T-helper 2 cell (primary cell): ENCODE results near the gene GGACT.

ENCODE experiments used
- DNase-seq, 5 experiments: peaks; one replicate each; pipeline versions ENCODE4 v3.0.0 to v3.0.0-alpha.2; 2012 to 2022

GGACT gene

DNA sequence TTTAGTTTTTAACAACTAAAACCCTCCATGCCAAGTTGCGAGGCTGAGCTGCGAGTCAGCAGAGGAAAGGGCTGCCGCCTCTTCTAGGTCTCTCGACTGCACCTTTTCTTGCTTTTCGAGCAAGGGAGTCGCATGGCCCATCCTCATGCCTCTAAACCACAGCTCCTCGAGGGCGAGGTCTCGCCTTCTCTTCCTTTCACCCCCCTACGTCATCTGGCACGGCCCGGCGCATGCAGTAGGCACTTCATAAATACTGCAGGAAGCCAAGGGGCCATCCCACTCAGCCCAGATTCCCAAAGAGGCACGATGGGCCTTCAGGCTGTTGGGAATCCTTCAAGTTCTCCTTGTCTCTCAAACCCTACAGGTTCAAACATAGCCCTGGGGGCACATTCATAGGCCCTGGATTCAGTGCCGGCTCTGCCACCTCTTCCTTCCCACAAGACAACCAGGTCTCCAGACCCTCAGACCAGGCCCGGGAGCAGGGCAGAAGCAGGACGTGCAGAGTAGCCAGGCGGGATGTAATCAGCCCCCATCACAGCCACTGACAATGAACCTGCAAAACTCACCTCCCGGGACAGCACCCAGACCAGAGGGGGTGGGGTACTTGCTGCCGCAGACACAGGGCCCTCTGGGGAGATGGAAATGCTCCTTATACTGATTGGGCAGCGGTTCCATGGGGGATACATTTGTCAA lies 41.7 kb downstream of the GGACT start:
- no peak for DNase-seq

DNA sequence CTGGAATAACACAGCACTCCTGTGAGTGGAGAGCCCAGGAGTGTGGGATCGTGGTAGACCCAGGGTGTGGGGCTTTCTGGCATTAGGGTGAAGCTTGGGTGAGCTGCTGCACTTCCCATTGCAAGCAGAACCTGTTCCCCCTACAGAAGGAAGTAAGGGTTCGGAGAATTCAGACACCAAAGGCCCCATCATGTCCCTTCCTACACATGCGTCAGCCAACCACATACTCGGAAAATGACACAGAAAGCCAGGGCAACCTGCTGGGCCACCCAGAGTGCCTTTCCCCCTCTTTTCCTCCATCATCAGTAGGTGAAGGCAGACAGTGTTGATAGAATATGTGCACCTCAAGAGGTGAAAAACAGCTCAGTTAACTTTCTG lies 42.9 kb downstream of the GGACT start:
- DNase-seq: no peak

DNA sequence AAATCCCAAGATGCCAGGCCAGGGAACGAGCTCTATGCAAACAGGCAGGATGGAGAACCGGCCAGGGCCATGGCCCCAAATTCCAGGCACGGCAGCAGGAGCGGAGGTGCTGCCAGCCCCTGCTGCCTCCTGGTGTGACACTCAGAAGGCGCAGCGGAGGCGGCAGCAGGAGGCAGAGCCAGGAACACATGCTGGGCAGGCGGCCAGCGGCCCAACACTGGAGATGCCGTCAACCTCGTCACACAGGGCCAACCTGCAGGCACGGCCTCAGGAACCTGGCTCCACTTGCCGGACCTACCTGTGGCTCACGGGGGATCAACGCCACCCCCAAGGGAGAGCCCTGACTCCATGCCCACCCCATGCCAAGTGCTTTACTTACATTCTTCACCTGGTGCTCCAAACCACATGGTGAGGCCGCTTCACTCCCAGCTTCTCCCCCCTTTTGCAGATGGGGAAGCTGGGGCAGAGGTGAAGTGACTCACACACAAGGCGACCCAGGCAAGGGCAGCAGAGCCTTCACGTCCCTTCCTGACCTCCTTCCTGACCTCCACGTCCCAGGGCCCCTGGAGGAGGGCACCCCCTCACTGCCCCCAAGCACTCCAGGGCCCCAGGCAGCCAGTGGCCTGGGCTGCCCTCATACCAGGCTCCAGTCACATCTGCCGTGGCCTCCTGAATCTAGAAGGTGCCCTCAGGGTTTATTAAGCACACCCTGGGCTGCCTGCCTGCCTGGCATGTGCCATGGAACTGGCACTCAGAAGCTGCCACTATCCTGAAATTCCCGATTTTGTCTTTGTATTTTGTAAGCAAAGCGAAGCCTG lies 43.5 kb downstream of the GGACT start:
- DNase-seq: no peak

DNA sequence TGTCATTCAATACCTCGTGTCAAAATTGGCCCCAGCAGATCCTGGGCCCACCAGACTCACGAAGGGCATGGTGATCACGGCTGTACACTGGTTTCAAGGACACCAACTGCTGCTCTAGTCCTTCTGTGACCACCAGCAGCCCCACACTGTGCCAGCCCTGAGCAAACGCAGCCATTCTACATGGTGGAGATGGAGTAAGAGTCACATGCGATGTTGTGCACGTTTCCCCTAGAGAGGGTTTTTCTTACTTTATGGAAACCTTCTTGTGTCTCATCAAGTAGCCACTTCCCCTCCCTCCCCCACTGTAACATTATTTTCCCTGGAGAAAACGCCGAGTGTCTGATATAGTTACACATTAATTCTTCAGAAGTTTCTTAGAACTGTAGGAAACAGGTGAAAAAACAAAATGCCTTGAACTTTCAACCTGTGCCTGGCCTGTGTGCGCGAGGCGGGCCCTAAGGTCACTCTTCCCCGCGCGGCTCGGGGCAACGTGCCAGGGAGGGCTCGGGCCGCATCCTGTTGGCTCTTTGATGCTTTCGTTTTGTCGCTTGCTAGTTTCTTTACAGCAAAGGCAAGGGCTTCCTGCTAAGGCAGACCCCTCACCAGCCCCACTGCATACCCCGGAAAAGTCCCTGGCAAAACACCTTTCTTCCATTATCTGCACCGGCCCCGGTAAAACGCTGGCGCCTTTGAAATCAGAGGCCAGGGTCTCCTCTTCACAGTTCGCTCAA lies 44.6 kb downstream of the GGACT start:
- no peak for DNase-seq

DNA sequence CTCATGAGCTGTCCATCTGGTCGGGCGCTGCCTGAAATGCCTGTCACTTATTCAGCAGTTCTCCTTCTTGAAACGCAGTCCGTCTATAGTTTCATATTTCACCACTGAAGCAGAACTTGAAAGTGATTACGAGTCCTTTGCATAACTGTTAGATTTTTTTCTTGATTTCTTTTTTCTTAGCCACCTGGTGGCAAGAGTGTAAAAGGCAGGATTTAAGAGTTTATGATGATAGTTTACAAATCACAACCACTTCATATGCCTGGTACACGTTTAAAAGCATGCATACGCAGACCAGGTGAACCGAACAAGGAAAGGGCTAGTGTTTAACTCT lies 45.8 kb downstream of the GGACT start:
- DNase-seq: peak in 1 of 5 experiments; percentile 79

DNA sequence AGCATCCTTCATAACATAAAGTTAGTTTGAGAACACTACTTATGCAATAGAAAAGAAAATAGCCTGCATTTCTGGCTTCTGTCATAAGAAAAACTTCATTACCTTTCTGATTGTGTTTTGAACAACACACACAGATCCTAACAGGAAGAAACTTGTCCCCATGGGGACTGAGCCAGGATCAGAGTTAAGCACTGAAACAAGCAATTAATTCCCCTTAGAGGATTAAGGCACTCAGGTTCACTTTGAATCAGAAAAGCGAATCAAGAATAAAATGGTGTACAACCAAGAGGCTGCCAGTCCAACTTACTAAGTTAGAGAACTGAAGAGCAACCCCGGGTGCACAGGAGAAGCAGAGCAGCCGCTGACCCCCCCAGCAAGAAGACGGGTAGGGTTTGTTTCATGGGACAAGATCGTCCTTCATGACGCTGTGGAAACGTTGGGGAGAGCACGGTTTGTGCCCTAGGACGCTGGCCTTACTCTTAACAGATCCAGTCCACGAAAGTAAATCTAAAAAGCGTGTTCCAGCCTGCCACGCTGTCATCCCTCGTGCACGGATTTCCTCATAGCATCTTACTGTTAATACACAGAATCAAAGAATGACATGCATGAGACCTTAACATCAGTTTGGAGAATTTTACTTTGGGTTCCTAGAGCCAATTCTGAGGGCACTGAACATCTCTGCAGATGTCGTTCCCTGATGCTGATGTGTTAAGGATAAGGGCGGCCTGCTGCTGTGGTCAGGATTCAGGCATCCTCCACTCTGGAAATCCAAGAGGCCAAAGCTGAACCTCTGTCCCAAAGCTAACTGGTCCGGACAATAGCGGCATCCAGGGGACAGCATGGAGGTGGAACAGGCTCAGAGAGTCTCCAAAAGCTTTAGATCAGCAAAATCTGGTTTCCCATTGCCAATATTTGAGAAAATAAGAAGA lies 46.4 kb downstream of the GGACT start:
- DNase-seq: no peak

DNA sequence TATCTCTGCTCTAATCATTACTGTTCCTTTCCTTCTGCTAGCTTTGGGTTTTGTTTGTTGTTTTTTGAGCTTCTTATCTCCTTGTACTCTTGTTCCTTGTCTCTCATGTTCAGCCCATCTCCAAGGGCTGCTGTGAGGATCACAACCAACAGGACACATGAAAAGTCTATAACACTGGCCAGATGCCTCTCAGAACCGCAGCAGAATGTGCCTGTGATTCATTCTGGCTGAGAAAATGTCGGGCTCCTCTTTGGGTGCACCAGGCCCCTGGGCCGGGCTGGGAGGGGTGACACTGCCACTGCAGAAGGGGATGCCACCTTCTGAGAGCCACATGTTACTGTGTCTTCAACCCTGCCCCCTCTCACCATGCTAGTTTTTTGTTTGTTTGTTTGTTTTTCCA lies 48.0 kb downstream of the GGACT start:
- DNase-seq: no peak

DNA sequence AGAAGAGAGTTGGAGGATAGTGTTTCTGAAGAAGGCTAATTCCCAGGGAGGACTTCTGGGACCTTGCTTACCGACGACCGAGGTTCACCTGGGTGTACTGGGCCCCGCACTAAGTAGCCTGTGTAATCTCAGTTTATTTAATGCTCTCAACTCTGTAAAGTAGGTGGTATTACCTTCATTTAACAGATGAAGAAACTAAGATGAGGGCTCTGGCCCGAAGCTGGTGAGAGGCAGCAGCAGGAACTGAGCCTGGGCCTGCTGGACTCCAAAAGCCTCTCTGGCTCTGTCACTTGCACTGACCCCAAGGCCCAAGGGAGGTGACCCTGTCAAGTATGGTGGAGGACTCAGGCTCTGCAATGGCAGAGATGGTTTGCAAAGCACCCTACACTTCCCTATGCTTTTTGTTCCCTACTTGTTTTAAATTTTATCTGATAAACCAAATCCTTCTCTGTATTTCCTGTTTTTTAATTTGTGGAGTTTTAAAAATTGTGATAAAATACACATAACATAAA lies 50.6 kb downstream of the GGACT start:
- no peak for DNase-seq

DNA sequence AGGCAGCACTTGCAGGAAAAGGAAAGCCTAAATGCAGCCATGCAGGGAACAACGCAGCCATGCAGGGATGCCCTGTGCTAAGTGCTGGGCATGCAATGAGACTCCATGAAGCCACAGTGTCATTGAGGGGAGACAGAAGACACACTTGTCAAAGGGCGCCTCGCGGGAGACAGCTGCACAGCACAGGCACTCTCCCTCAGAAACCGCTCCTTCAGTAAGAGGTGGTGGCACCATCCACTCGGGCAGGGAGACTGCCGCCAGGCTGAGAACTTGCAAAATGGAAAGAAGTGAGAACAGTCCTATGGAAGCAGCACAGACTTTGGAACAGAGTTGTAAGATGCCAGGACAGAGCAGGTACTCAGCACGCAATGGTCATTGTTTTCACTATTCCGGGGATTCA lies 51.1 kb downstream of the GGACT start:
- no peak for DNase-seq

DNA sequence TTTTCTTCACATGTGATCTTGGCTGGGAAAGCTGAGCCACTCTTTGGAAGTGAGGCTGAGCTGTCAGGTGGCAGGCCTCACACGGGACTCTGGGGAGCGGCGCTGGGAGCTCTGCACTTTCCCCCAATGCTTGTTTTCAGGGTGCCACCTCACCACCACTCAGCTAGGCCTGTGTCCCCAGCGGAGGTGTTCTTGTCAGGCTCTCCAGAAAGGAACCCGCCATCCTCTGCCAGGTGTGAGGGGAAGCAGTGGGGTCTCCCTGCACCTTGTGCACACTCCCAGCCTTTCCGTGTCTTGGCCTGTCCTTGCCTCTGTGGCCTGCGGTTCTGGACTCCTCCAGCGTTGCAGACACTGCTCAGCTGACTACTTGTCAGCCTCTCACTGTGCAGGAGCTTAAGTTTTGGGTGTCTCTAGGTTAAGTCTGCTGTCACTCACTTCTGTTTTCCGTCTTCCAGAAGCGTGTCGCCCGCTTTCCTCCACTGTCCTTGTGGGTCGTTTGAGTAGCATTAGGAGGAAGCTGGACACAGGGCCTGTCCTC lies 51.9 kb downstream of the GGACT start:
- DNase-seq: no peak

DNA sequence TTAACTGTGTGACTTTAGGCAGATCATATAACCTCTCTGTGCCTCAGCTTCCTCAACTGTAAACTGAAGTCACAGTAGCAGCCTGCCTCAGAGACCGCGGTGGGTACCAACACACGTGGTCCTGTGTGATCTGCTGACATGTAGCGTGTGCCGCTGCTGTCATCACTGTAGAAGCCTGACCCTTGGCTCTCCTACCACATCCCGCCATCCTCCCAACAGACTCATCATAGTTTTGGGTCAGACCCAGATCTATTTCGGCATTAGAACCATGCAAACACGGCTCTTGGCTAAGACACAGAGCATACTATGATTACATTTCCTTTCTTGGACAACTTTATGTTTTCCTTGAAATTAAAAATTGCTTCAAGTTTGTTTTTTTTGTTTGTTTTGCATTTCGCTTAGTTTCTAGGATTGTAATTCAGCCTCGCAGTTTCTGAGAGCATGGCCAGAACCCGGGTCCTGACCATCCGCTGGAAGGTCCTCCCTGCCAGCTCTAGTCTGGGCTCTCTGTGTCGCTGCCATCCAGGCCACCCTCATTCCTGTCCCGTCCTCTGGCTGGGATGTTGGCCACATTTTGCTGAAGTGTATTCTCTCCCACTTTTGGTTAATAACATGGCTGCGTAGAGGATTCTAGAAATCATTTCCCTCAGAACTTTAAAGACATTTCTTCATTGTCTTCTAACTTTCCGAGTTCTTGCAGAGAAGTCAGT lies 53.0 kb downstream of the GGACT start:
- DNase-seq: no peak

DNA sequence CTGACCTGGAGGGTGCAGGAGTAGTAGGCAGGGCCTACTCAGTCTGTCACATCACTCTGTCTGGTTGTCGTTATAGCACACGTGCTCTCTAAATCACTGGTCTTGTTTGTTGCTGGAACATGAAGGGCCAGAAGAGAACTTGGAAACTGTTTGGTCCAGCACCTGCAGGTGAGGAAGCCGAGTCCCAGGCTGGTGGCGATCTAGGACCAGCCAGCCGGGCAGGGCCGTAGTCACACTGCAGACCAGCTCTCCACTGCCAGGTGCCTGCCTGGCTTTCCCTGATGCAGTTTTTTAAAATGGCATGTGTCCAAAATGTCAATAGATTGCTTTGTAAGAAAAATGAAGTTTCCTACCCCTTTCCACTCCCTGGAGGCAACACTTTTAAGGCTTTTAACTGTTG lies 53.7 kb downstream of the GGACT start:
- DNase-seq: no peak

DNA sequence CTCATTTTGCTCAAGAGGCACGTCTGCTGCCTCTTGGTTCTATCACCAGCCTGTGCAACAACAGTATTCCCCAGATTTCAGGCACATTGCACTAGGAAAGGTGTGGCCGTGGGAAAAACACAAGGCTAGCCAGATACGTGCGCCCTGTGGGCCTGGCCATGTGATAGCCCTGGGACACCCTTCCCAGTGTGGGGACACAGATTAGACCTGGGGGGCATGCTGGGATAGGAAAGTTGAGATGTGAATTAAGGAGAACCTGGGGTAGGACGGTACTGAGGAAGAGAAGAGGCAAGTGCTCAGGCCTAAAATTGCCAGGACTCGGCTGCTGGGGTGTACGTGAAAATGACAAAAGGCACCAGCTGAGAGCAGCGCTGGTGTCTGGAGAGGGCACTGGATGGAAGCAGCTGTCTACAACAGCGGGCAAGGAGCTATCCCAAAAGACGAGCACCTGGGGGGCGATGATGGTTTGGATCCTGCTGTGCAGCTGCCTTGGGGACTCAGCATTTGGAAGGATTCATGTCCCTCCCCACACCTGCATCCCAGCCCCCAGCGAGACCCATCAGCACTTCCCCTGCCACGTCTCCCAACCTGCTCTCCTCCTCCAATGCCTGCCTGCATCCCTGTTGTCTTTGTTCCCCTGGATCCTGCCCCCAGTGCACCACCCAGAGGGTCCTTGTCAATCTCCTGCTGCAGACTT lies 54.3 kb downstream of the GGACT start:
- no peak for DNase-seq

DNA sequence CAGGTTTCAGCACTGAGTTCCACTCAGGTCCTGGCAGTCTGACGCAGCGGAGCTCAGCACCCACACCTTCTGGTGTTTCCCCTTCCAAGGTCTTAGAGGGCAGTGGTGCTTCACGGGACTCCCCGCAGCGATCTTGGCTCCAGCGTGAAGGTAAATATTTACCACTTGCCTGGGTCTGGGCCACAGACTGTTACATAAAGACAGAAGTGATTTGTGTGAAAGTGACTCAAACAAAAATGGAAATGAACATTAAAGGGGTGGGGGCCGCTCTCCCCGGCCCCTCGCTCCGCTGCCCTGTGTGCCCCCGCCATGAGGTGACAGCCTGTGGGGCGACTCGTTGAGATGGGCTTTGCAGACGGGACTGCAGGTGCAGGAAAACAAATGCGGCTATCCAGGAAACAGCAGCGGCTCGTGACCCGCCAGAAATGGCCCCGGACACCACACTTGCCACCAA lies 55.0 kb downstream of the GGACT start:
- DNase-seq: no peak

DNA sequence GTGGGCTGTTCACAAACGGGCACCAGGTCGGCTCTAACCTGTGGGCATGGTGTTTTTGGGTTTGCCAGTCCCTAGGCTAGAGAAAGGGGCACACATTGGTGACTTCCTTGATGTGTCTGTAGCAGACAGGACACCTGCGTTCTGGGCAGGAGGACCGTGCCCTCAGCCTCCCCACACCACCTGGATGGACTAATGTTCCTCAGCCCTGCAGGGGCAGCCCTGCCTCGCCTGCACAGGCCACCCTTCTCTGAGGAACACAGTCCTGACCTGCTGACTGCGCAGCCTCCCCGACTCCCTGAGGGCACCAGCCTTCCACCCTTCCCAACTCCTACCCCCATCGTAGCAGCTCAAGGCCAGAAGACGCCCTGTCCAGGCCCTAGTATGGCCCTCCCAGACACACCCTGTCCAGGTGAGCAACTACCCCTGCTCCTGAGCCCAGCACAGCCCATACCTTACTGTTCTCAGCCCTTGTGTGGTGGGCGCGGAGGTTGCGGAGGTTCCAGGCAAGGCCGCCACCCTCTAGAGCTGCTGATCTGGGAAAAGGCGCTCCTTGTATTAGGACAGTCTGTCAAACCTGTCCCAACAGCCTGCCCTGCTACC lies 55.7 kb downstream of the GGACT start:
- DNase-seq: no peak

DNA sequence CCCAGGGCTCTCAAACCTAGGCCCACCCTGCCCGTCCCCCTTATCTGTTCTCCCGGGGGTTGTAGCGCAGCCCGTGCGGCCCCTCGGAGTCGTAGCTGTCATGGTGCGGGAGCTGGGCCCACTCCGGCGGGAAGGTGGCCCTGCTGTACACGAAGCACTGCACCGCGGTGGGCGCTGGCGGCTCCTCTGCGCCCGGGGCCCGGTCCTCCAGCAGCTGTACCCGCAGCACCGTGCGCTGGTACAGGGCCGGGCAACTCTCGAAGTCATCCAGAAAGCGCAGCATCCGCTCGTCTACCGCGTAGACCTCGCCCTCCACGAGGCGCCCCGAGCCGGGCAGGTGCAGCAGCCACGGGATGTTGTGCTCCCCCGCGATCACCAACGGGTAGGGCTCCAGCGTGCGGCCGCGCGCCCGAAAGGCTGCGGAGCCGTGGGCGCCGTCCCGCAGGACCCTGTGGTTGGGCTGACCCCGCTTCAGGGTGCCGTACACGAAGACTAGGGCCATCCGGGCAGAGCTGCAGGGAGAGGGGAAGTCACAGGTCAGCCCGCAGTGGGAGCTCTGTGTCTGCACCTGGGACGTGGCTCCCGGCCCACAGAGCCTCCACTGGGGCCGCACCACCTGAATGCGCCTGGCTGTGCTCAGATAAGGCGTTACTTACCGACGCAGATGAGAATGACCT lies 56.4 kb downstream of the GGACT start:
- DNase-seq: no peak

DNA sequence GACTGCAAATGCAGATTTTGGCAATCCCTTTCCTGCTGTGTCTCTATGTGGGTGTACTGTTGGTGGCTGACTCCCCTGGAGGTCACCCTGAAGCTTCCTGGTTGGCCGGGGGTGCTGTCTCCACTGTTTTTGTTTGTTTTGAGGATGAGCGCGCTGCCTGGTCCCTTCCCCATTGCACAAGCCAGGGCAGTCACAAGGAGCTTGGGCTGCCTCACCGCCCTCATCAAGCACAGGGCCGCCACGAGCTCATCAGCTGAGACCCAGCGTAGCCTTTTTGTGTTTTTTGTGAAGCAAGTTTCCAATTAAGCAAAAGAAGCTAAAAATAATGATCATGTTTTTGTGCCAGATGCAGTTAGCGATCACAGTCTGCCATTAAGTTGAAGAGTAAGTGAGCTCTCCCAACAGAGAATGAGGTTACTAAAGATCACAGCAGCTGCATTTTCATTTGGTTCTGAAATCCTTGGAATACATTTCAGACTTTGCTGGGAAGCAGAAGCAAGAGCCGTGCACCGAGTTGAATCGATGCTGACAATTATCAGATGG lies 57.8 kb downstream of the GGACT start:
- DNase-seq: no peak

DNA sequence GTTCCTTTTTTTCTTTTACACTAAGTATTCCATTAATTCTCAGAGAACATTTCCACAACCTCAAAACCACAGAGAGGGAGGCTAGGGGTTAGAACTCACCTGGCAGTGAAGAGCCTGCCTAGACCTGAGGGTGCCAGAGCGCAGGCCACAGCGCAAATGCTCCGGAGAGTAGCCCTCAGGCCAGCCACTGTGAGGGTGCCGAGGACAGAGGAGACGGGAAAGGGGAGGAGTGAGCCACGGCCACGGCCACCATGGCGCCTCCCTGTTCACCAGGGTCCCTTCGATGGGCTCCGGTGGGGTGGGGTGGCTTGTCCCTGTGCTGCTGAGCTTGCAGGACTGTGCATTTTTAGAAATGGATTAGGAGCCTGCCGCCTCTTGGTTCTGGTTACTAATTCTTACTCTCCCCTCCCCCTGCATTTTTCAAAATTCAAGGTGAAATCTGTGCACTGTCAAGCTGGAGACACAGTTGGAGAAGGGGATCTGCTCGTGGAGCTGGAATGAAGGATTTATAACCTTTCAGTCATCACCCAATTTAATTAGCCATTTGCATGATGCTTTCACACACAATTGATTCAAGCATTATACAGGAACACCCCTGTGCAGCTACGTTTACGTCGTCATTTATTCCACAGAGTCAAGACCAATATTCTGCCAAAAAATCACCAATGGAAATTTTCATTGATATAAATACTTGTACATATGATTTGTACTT lies 58.8 kb downstream of the GGACT start:
- DNase-seq: no peak

DNA sequence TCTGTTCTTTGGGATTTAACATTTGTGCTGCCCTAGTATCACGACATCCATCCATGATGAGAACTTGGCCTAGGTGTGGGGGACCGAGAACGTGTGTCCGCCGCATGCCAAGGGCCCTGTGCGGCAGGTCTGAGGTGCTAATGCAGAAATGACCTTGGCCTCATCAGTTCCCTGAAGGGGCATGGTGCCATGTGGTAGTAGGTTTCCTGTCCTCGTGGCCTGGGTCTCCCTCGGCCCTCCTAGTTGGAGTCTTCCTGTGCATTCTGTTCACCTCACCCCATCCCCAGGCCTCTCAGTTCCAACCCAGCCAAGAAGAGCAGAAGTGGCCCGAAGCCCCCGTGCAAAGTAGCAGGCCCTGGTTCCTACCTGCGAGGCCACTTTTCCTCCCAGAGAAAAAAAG lies 59.8 kb downstream of the GGACT start:
- no peak for DNase-seq
